HL-60 (cell line): Measurements from ENCODE around the gene TMUB1.

Source experiments
- DNase-seq, 2 experiments: peaks; one replicate each; pipeline ENCODE4 v3.0.0-alpha.2; 2010 to 2020; ENCODE audit warnings: low read depth in 1 of 2, low spot score in 1 of 2
- H3K27ac ChIP-seq: fragments of 250-450 bp; sonication (Bioruptor Pico); replicated peaks from 2 replicates; pipeline ENCODE4 v1.5.1; 2020; ENCODE audit warnings: mild to moderate bottlenecking, moderate library complexity
- H3K27me3 ChIP-seq: fragments of 250-450 bp; sonication (Bioruptor Pico); 2 replicates; pipeline ENCODE4 v1.5.1; 2021; ENCODE audit warnings: mild to moderate bottlenecking, moderate library complexity; ENCODE audit not compliant: insufficient read depth, poor library complexity, severe bottlenecking
- H3K4me3 ChIP-seq: replicated peaks from 2 replicates; pipeline ENCODE4 v1.5.1; 2011; ENCODE audit warnings: mild to moderate bottlenecking, control low read depth, low read length; ENCODE audit not compliant: insufficient read depth
- CTCF ChIP-seq: IDR thresholded peaks from one replicate; pipeline ENCODE4 v1.5.1; 2011; ENCODE audit warnings: low read length, control low read depth, inconsistent platforms; ENCODE audit not compliant: insufficient read depth
- GABPA ChIP-seq: IDR thresholded peaks from 2 replicates; pipeline ENCODE4 v1.6.1; 2012; ENCODE audit warnings: low read depth
- POLR2AphosphoS5 ChIP-seq: IDR thresholded peaks from 2 replicates; pipeline ENCODE4 v1.6.1; 2012; ENCODE audit warnings: low read depth
- REST ChIP-seq: IDR thresholded peaks from 2 replicates; pipeline ENCODE4 v1.6.1; 2012; ENCODE audit warnings: low read depth; ENCODE audit not compliant: insufficient replicate concordance
- SPI1 ChIP-seq: IDR thresholded peaks from 2 replicates; pipeline ENCODE4 v1.6.1; 2012; ENCODE audit warnings: low read depth, mild to moderate bottlenecking, borderline replicate concordance

The TMUB1 gene

DNA sequence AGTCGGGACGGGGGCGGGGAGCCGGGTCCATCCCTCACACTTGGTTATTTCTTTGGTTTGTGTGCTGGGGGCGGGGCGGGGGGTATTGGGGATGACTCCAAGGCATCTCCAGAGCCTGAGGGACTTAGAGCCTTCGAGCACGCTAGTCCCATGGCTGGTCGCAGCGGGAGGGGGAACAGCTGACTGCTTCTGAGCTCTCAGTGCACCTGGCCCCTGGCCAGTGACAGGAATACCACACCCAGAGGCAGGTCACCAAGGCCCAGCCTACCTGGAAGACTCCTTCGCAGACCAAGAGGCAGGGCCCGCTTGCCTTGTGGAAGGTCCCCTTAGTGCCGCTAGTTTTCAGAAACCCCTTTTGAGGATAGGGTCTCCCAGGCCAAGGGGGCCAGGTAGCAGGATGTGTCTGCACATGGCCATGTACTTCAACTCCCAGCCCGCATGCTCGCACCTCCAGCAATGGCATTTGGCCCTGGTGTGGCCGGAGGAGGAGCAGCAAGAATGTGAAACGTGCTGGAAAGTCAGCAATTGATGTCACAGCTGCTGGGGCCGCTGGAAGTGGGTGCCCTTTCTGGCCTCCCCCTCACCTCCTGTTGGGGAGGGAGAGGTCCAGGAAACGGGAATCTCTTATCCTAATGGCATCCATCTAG is 43.3 kb upstream of the TMUB1 start:
- H3K27ac ChIP-seq, result no peak overlapping the region
- no peak for TF ChIP-seq REST
- no peak for TF ChIP-seq POLR2AphosphoS5
- TF ChIP-seq CTCF, result no peak
- TF ChIP-seq SPI1, result no peak
- no peak for TF ChIP-seq GABPA
- no peak overlapping the region for H3K4me3 ChIP-seq
- no peak for DNase-seq
- no peaks in the 10 kb centered on the region for H3K27me3 ChIP-seq

- Histone ChIP-seq H3K4me3 (no peak overlapping the region), H3K27ac (no peak overlapping the region)
- TF ChIP-seq SPI1 (no peak), GABPA (no peak), REST (no peak), POLR2AphosphoS5 (no peak)
These were observed 42.7 kb upstream of the TMUB1 start for GRCh38 chr7:151125846-151126481.

GRCh38 chr7:151125470-151125845 is 42.2 kb upstream of the TMUB1 start:
- TF ChIP-seq CTCF (no peak), POLR2AphosphoS5 (no peak), SPI1 (no peak), GABPA (no peak), REST (no peak)
- DNase-seq, result no peak
- Histone ChIP-seq H3K27me3 (no peaks in the 10 kb centered on the region), H3K4me3 (no peak overlapping the region), H3K27ac (no peak overlapping the region)

More at GRCh38 chr7:151125846-151126481, 42.7 kb upstream of the TMUB1 start:
- DNase-seq, result no peak
- H3K27me3 ChIP-seq, result no peaks in the 10 kb centered on the region
